ENCODE measurements around the gene MPZL1.

The MPZL1 gene

GRCh38 chr1:167812972-167813371 is 91.2 kb downstream of the MPZL1 start (continued):
- TF ChIP-seq RARB (CRISPR knock-in tag; IDR thresholded peaks at IDR 0.05): no peak
- no peak for TF ChIP-seq BACH2 (CRISPR knock-in tag; IDR thresholded peaks at IDR 0.05; ENCODE audit: borderline replicate concordance)
- no peak for TF ChIP-seq ARNTL (CRISPR knock-in tag; IDR thresholded peaks at IDR 0.05; ENCODE audit: borderline replicate concordance, low read depth)

DNA sequence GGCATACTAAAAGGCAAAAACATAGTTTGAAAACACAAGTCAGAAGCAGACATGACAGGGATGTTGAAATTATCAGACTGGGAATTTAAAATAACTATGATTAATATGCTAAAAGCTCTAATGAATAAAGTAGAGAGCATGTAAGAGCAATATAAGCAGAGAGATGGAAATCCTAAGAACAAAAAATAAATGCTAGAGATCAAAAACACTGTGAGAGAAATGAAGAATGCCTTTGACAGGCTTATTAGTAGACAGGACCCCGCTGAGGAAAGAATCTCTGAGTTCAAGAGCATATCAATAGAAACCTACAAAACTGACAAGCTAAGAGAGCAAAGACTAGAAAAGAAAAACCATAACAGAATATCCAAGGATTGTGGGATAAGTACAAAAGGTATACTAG is 93.9 kb downstream of the MPZL1 start:
- ATAC-seq: no peak
- no peak for TF ChIP-seq RARB (CRISPR knock-in tag; IDR thresholded peaks at IDR 0.05)
- no peak for TF ChIP-seq OSR1 (CRISPR knock-in tag; IDR thresholded peaks at IDR 0.05)
- TF ChIP-seq TCF4 (CRISPR knock-in tag; IDR thresholded peaks at IDR 0.05; ENCODE audit: borderline replicate concordance): no peak
- TF ChIP-seq ESRRG (CRISPR knock-in tag; IDR thresholded peaks at IDR 0.05): no peak
- TF ChIP-seq GLIS3 (CRISPR knock-in tag; IDR thresholded peaks at IDR 0.05): no peak
- TF ChIP-seq ARNTL (CRISPR knock-in tag; IDR thresholded peaks at IDR 0.05; ENCODE audit: borderline replicate concordance, low read depth): no peak
- TF ChIP-seq ZNF70 (CRISPR knock-in tag; IDR thresholded peaks at IDR 0.05): no peak
- TF ChIP-seq PPARA (CRISPR knock-in tag; IDR thresholded peaks at IDR 0.05; ENCODE audit: borderline replicate concordance): no peak
- no peak for TF ChIP-seq BACH2 (CRISPR knock-in tag; IDR thresholded peaks at IDR 0.05; ENCODE audit: borderline replicate concordance)
- TF ChIP-seq ISL1 (CRISPR knock-in tag; IDR thresholded peaks at IDR 0.05): no peak
- TF ChIP-seq, protein P1, sequence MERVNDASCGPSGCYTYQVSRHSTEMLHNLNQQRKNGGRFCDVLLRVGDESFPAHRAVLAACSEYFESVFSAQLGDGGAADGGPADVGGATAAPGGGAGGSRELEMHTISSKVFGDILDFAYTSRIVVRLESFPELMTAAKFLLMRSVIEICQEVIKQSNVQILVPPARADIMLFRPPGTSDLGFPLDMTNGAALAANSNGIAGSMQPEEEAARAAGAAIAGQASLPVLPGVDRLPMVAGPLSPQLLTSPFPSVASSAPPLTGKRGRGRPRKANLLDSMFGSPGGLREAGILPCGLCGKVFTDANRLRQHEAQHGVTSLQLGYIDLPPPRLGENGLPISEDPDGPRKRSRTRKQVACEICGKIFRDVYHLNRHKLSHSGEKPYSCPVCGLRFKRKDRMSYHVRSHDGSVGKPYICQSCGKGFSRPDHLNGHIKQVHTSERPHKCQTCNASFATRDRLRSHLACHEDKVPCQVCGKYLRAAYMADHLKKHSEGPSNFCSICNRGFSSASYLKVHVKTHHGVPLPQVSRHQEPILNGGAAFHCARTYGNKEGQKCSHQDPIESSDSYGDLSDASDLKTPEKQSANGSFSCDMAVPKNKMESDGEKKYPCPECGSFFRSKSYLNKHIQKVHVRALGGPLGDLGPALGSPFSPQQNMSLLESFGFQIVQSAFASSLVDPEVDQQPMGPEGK (CRISPR knock-in tag; IDR thresholded peaks at IDR 0.05; ENCODE audit: borderline replicate concordance): no peak
- TF ChIP-seq ZNF565 (CRISPR knock-in tag; conservative IDR thresholded peaks at IDR 0.05; ENCODE audit: low read depth): no peak

DNA sequence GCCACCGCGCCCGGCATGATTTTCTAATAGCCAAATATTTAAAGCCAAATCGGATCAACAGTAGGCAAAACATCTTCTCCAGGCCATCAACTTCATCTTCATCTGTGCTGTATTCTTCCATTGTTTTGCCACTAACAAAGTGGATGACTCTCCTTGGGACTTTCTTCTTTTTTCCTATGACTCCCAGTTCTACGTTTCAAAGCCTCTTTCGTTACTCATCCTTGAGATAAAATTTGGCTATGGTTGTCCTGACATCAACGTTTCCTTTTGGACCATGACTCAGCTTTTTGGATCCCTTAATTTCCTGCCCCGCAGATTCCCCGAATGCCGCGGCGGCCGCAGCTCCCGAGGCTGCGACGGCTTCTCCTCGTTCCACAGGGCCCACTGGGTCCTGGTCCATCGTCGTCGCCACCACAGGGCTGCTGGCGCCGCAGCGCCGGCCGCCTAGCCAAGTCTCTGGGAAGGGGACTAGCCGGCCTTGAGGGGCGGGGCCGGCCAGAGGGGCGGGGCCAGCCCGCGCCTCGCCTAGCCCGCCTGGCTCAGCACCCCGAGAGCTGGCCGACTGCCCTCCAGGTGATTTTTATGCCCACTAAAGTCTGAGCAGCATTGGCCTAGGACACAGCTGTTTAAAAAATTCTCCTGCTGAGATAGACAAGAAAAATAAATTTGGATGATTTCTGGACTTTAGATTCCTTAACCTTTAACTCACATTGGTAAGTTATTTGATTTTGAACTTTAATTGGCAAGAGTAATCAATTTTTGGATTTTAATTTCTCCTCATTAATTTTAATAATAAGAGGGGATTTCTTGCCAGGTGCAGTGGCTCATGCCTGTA is 98.3 kb downstream of the MPZL1 start:
- peak; percentile 99 for ATAC-seq

DNA sequence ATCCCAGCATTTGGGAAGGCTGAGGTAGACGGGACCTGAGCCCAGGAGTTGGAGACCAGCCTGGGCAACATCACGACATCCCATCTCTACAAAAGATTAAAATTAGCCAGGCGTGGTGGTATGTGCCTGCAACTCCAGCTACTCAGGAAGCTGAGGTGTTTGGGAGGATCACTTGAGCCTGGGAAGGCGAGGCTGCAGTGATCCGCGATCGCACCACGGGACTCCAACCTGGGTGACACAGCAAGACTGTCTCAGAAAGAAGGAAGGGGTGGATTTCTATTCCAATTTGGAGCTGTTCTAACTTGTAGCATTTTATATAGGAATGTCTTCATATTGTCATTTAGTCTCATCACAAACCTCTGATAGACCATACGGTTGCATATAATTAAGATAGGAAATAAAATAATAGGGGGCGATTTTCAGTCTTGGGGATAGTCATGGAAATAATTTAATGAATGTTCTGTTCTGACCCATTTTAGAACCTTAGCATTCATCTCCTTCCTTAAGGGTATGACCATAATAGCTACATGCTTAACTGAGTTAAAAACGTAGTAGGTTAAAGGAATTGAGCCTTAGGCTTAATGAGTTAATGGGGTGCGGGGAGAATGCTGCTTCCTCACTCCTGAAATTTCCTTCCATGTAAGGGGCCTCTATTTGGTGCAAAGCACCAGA is 99.0 kb downstream of the MPZL1 start:
- ATAC-seq: peak; percentile 20; the same call in 2 of the 3 replicates
- TF ChIP-seq OSR1 (CRISPR knock-in tag; IDR thresholded peaks at IDR 0.05): no peak
- TF ChIP-seq, protein P2, sequence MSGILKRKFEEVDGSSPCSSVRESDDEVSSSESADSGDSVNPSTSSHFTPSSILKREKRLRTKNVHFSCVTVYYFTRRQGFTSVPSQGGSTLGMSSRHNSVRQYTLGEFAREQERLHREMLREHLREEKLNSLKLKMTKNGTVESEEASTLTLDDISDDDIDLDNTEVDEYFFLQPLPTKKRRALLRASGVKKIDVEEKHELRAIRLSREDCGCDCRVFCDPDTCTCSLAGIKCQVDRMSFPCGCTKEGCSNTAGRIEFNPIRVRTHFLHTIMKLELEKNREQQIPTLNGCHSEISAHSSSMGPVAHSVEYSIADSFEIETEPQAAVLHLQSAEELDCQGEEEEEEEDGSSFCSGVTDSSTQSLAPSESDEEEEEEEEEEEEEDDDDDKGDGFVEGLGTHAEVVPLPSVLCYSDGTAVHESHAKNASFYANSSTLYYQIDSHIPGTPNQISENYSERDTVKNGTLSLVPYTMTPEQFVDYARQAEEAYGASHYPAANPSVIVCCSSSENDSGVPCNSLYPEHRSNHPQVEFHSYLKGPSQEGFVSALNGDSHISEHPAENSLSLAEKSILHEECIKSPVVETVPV (CRISPR knock-in tag; IDR thresholded peaks at IDR 0.05): no peak
- no peak for TF ChIP-seq ARNTL (CRISPR knock-in tag; IDR thresholded peaks at IDR 0.05; ENCODE audit: borderline replicate concordance, low read depth)
- no peak for TF ChIP-seq PPARA (CRISPR knock-in tag; IDR thresholded peaks at IDR 0.05; ENCODE audit: borderline replicate concordance)
- no peak for TF ChIP-seq ISL1 (CRISPR knock-in tag; IDR thresholded peaks at IDR 0.05)
- no peak for TF ChIP-seq CREB5 (CRISPR knock-in tag; IDR thresholded peaks at IDR 0.05; ENCODE audit: low read depth)
- TF ChIP-seq, protein P1 (CRISPR knock-in tag; IDR thresholded peaks at IDR 0.05; ENCODE audit: borderline replicate concordance): no peak

More for the DNA sequence above, 98.3 kb downstream of the MPZL1 start:
- TF ChIP-seq ZFP3 (CRISPR knock-in tag; IDR thresholded peaks at IDR 0.05) (peak; percentile 80; the same call in 1 of the 2 replicates), RARB (CRISPR knock-in tag; IDR thresholded peaks at IDR 0.05) (no peak), ZC3H10 (CRISPR knock-in tag; IDR thresholded peaks at IDR 0.05) (peak; percentile 36; the same call in 1 of the 2 replicates)

DNA sequence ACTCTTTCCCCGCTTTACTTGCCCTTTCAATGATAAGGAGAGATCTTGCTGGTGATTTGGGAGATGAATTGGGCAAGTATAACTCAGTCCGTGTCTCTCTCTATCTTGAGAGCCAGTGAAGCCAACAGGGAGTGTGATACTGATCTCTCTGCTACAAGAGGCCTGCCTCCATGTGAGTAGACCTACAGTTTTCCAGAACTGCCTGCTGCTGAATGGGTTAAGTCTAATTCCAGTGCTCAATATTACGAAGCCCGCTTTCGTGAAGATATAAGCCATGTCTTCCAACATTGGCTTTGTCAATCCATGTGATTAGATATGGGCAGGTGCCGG is 99.5 kb downstream of the MPZL1 start:
- TF ChIP-seq OSR1 (CRISPR knock-in tag; IDR thresholded peaks at IDR 0.05): no peak
- no peak for TF ChIP-seq ZC3H10 (CRISPR knock-in tag; IDR thresholded peaks at IDR 0.05)
- TF ChIP-seq GLIS3 (CRISPR knock-in tag; IDR thresholded peaks at IDR 0.05): no peak
- no peak for ATAC-seq
